KMS-11 (cell line): Measurements from ENCODE around the gene MYH10.
A peak's percentile ranks its signal among the peaks of the same experiment; 100 is the strongest.

Source experiments
- H2AFZ ChIP-seq: fragments of 200-600 bp; sonication (generic); 2 replicates; pipeline ENCODE4 v1.6.1; 2016; ENCODE audit warnings: antibody characterized with exemption, mixed run types, low read depth
- H3K27ac ChIP-seq: fragments of 200-600 bp; sonication (generic); 2 replicates; pipeline ENCODE4 v1.6.1; 2016; ENCODE audit warnings: mild to moderate bottlenecking, mixed run types
- H3K27me3 ChIP-seq: fragments of 200-600 bp; sonication (generic); 2 replicates; pipeline ENCODE4 v1.6.1; 2017; ENCODE audit warnings: mild to moderate bottlenecking, low read depth, mixed run types, moderate library complexity; ENCODE audit not compliant: insufficient read depth
- H3K36me3 ChIP-seq: fragments of 200-600 bp; sonication (generic); 2 replicates; pipeline ENCODE4 v1.6.1; 2017; ENCODE audit warnings: mild to moderate bottlenecking, mixed run types; ENCODE audit not compliant: insufficient read depth
- H3K4me1 ChIP-seq: fragments of 200-600 bp; sonication (generic); 2 replicates; pipeline ENCODE4 v1.6.1; 2016; ENCODE audit warnings: mild to moderate bottlenecking, low read depth, mixed run types; ENCODE audit not compliant: poor library complexity, severe bottlenecking
- H3K4me2 ChIP-seq: fragments of 200-600 bp; sonication (generic); 2 replicates; pipeline ENCODE4 v1.7.0; 2016; ENCODE audit warnings: mild to moderate bottlenecking, mixed run types
- H3K4me3 ChIP-seq: fragments of 200-600 bp; sonication (generic); IDR thresholded peaks from 2 replicates; pipeline ENCODE4 v1.6.1; 2017; ENCODE audit warnings: low read depth, low read length, mixed read lengths; ENCODE audit not compliant: insufficient read depth
- H3K79me2 ChIP-seq: fragments of 200-600 bp; sonication (generic); 2 replicates; pipeline ENCODE4 v1.6.1; 2016; ENCODE audit warnings: low read depth, mixed run types; ENCODE audit not compliant: insufficient read depth
- H3K9ac ChIP-seq: fragments of 200-600 bp; sonication (generic); 2 replicates; pipeline ENCODE4 v1.6.1; 2016; ENCODE audit warnings: mild to moderate bottlenecking, mixed run types
- H4K20me1 ChIP-seq: fragments of 200-600 bp; sonication (generic); 2 replicates; pipeline ENCODE4 v1.6.1; 2016; ENCODE audit warnings: mild to moderate bottlenecking, mixed run types; ENCODE audit not compliant: insufficient read depth
- TF ChIP-seq, protein P1 (sequence below): fragments of 200-600 bp; sonication (generic); conservative IDR thresholded peaks from 2 replicates; pipeline ENCODE4 v1.6.1; 2017; ENCODE audit warnings: low read depth, mild to moderate bottlenecking, antibody characterized with exemption, low read length, moderate library complexity, mixed read lengths

MYH10 gene

DNA sequence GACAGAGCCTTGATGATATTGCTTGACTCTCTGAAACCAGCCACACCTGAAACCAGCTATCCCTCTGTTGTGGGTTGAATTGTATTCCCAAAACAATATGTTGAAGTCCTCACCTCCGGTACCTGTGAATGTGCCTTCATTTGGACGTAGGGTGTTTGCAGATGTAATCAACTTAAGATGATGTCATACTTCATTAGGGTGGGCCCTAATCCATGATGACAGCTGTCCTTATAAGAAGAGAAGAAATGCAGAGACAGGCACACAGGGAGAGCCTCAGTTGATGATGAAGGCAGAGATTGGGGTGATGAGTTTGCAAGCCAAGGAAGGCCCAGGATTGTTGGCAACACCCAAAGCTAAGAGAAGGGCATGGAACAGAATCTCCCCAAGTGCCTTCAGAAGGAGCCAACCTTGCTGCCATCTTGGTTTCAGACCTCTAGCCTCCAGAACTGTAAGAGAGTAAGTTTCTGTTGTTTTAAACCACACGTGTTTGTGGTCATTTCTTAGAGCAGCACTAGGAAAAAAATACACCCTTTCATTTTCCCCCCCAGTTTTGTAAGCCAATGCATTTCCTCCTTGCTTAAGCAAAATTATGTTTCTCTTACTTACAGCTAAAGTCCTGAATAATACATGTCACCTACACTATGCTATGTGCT lies 29.4 kb upstream of the MYH10 start:
- peak overlapping the region; percentile 18; the same call in 1 of the 2 replicates for H2AFZ ChIP-seq
- peaks cover 7% of the 10 kb centered on the region for H3K4me1 ChIP-seq
- H4K20me1 ChIP-seq = no peaks in the 10 kb centered on the region
- H3K4me3 ChIP-seq = no peak overlapping the region
- H3K9ac ChIP-seq = no peak overlapping the region
- TF ChIP-seq, protein P1, sequence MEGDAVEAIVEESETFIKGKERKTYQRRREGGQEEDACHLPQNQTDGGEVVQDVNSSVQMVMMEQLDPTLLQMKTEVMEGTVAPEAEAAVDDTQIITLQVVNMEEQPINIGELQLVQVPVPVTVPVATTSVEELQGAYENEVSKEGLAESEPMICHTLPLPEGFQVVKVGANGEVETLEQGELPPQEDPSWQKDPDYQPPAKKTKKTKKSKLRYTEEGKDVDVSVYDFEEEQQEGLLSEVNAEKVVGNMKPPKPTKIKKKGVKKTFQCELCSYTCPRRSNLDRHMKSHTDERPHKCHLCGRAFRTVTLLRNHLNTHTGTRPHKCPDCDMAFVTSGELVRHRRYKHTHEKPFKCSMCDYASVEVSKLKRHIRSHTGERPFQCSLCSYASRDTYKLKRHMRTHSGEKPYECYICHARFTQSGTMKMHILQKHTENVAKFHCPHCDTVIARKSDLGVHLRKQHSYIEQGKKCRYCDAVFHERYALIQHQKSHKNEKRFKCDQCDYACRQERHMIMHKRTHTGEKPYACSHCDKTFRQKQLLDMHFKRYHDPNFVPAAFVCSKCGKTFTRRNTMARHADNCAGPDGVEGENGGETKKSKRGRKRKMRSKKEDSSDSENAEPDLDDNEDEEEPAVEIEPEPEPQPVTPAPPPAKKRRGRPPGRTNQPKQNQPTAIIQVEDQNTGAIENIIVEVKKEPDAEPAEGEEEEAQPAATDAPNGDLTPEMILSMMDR = no peak
- H3K36me3 ChIP-seq = no peaks in the 10 kb centered on the region
- H3K27ac ChIP-seq = no peak overlapping the region
- no peak overlapping the region for H3K4me2 ChIP-seq
- no peaks in the 10 kb centered on the region for H3K27me3 ChIP-seq
- H3K79me2 ChIP-seq = no peaks in the 10 kb centered on the region

DNA sequence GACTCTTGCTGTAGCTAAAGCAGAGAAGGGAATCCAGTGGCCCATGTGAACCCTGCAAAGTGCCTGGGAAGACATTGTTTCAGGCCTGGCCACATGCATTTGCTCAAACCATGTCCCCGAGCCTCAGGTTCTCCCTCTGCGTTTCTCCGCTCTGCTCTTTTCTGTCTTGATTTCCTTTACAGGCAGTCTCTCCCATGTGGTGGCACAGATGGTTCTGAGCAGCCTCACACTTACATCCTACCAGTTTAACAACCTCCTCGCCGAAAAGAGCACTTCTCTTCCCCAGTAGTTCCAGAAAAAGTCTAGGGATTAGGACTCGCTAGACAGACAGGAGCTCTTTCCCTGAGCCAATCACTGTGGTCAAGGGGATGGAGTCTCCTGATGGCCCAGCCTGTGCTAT lies 28.3 kb upstream of the MYH10 start:
- Histone ChIP-seq H3K27me3 (no peaks in the 10 kb centered on the region), H3K79me2 (no peaks in the 10 kb centered on the region), H3K4me3 (no peak overlapping the region), H3K36me3 (no peaks in the 10 kb centered on the region), H4K20me1 (no peaks in the 10 kb centered on the region), H3K4me2 (no peak overlapping the region), H3K9ac (no peak overlapping the region), H2AFZ (no peak overlapping the region), H3K4me1 (peaks cover 7% of the 10 kb centered on the region), H3K27ac (no peak overlapping the region)
- TF ChIP-seq, protein P1 = no peak

DNA sequence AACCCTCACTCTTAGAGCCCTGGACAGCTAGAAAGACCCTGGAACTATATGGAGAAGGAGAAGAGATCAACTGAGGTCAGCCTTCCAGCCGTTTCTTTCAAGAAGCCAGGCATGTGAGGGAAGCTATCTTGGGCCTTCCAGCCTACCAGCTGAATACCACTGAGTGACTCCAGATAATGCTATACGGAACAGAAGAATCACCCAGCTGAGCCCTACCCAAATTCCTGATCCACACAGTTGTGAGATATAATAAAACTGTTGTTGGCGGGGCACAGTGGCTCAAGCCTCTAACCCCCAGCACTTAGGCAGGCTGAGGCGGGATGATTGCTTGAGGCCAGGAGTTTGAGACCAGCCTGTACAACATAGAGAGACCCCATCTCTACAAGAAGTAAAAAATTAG lies 26.2 kb upstream of the MYH10 start:
- peaks cover 7% of the 10 kb centered on the region for H3K4me1 ChIP-seq
- TF ChIP-seq, protein P1 = no peak

DNA sequence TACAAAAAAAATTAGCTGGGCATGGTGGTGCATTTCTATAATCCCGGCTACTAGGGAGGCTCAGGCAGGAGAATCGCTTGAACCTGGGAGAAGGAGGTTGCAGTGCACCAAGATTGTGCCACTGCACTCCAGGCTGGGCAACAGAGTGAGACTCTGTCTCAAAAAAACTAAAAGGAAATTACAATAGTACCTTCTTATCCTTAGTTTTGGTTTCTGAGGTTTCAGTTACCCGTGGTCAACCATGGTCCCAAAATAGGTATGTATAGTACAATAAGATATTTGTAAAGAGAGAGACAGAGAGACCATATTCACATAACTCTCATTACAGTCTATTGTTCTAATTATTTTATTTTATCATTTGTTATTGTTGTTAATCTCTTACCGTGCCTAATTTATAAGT lies 24.3 kb upstream of the MYH10 start:
- Histone ChIP-seq H2AFZ (no peak overlapping the region), H3K9ac (no peak overlapping the region), H3K4me3 (no peak overlapping the region), H3K79me2 (no peaks in the 10 kb centered on the region), H3K4me2 (no peak overlapping the region; the same call in 1 of the 2 replicates), H4K20me1 (no peaks in the 10 kb centered on the region), H3K36me3 (no peaks in the 10 kb centered on the region), H3K27me3 (no peaks in the 10 kb centered on the region), H3K27ac (no peak overlapping the region), H3K4me1 (peaks cover under 1% of the 10 kb centered on the region)
- TF ChIP-seq, protein P1 = no peak

More for the DNA sequence above, 26.2 kb upstream of the MYH10 start:
- Histone ChIP-seq H2AFZ (no peak overlapping the region), H3K4me3 (no peak overlapping the region), H4K20me1 (no peaks in the 10 kb centered on the region), H3K9ac (no peak overlapping the region), H3K27me3 (no peaks in the 10 kb centered on the region), H3K4me2 (no peak overlapping the region), H3K36me3 (no peaks in the 10 kb centered on the region), H3K79me2 (no peaks in the 10 kb centered on the region), H3K27ac (no peak overlapping the region)
